HL-60/S4 (cell line): ENCODE results near the gene KIAA0930.

Source experiments
- in situ Hi-C: fragments of 300-500 bp; cut with MboI; formaldehyde crosslinking; loops from 2 replicates; pipeline ENCODE4 v1.14.3; 2022; ENCODE audit warnings: low sequenced_read_pairs

The KIAA0930 gene

DNA sequence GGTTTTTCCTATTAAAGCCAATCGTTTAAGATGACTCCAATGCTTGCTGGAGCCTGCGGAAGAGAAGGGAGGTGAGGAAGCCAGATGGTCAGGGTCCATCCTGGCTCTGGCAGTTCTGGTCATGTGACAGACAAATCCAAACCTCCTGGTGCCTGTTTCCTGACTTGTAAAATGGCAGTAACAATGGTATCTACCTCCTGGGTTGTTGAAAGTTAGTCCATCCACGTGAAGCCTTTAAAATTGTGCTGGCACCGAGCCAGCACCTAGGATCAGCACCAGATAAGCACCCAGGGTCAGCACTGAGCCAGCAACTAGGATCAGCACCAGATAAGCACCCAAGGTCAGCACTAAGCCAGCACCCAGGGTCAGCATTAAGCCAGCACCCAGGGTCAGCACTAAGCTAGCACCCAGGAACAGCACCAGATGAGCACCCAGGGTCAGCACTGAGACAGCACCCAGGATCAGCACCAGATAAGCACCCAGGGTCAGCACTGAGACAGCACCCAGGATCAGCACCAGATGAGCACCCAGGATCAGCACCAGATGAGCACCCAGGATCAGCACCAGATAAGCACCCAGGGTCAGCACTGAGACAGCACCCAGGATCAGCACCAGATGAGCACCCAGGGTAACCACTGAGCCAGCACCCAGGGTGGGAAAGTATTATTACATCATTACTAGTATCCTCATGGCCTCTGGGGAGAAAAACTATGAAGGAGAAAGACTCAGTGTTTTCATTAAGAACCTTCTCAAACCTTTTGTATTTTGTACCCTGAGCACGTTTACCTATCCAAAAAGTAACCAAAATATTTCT lies 17.2 kb downstream of the KIAA0930 start:
- in situ Hi-C loops: no loop called here

DNA sequence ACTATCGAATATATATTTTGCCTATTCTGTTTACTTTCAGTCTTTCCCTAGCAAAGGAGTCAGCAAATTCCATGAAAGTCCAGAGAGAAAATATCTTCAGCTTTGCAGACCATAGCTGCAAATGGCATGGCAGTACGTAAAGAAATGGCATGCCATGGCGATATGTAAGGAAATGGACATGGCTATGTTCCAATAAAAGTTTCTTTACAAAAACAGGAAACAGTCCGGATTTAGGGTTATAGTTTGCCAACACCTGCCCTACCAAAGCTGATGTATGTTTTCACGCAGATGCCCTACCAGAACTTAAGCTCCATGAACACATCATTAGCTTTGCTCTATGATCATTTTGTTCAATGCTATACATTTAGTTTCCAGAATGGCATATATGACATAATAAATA lies 19.5 kb downstream of the KIAA0930 start:
- in situ Hi-C loops: no loop called here

DNA sequence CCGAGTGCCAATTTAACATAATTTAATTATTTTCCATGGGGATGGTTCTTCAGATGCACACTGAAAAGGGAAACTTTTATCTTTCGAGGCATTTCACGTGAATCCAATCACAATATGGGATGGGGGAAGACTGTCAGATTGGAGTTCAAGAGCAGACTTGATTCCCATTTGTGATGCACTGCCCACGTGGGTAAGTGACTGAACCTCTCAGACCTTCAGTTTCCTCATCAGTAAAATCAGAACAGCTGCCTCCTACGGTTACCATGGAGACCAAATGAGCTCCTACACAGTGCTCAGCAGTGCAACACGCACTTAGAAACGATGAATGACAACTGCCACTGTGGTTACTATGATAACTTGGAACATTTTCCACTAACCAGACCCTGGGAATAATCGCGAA lies 21.7 kb downstream of the KIAA0930 start:
- in situ Hi-C loops: no loop called here

DNA sequence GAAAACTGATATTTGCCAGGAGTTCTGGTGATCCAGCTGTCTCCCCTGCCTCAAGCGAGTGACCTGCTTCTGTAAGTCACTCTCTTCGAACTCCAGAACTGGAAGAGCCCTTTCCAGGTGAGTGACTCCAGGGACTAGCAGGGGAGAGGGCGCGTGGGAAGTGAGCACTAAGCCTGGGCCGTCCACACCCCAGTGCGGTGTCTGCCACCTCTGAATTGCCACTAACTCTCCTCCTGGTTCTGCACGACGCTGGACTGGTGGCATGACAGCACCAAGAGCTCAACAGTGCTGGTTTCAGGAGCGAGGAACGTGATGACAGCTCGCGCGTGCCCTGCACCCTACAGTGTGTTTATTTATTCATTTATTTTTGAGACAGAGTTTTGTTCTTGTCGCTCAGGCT lies 22.9 kb downstream of the KIAA0930 start:
- in situ Hi-C loops: no loop called here

DNA sequence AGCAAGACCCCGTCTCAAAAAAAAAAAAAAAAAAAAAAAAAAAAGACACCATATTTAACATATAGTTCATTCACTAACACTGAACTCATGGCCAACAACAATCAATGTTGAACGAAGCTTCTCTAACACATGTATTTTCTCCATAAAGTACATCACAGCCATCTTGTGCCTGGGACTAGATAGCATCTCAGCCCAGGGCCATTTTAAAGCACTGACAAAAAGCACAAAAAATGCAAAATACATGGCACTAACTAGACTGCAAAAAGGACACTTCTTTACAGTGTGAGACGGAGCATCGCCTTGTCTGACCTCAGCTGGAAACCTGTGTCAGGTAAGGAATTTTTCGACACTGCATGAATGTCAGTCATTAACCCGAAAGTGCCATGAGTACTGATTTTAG lies 23.3 kb downstream of the KIAA0930 start:
- in situ Hi-C loops: no loop called here

DNA sequence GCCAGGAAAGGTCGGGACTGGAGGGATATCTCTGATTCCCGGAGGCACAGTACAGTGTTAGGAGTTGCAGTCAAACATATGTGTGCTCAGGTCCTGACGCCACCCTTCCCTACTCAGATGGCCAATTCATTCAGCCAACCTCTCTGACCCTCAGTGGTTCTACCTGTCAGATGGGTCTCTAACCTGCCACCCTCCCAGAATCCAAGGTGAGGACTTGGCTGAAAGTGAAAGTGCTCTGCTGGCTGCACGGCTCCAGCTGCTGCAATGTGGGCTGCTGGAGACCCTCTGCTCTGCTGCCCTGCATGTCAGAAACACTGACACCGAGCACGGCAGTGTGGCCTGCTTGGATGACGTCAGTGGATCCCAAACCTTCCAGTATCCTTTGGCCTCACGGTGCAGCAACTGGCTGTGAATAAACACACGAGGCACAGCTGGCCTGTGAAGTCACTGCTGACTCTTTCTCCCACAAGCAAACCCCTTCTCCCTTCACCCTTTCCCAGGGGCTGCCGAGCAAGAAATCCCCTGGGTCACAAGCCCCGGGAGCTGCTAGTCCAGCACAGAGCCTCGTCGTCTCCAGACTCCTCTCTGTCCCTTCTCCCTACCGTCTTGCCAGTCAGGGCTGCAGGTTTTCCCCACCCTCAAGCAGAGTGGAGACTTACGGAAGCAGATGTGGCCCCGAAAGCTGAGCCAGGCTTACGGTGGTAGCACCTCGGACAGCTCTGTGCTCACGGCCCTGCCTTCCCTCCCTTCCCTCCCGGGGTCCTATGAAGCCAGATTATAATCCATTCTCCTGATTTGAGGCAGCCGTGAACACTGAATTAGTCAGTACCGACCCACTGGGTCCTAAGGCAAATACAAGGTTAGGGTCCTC lies 24.3 kb downstream of the KIAA0930 start:
- in situ Hi-C loops: no loop called here

DNA sequence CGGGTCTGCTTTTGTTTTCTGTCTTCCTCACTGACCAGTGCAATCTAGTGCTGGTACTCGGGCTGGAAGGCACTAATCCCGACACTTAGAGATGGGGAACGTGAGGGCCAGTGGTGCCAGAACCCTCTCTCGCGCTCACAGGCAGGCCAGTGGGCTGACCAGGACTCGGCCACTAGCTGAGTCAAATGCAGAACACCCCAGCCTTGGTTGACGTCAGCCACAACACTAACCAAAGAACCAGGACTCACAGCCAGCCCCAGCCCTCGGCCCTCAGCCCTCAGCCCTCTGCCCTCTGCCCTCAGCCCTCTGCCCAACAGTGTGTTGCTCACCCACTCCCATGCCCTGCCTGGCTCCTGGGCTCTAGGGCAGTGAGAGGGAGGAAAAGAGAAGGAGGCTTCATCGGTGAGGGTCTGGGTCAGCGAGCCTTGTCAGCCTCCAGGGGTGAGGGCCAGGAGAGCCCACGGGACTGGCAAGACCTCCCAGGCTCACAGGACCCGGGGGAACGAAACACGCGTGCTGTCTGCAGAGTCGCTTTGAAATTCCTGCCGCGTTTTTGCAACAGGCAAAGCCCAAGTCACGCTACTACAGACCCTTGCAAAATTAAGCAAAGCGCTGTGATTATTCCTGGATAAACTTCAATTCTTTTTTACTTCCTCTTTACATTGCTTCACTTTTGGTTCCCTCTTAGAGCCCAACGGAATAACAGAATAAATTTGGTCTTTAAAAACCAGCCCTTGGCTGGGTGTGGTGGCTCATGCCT lies 27.5 kb downstream of the KIAA0930 start:
- in situ Hi-C loops: no loop called here

DNA sequence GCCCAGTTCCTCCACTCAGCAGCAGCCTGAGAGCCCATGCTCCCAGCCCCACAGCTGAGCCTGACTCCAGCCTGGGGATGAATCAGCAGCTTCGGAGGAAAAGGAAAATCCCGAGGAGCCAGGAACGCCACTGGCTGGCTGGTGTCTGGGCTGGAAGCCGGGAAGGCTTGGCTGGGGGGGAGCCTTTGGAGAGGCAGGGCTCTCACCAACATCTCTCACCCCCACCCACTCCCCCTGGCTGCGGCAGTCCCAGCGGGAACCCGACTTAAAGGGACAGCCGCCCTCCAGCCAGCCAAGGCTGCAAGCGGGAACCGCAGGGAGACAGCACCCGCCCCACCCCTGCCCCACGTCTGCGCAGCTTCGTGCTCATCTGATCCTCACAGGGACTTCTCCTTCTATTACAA lies 28.4 kb downstream of the KIAA0930 start:
- in situ Hi-C loops: no loop called here

DNA sequence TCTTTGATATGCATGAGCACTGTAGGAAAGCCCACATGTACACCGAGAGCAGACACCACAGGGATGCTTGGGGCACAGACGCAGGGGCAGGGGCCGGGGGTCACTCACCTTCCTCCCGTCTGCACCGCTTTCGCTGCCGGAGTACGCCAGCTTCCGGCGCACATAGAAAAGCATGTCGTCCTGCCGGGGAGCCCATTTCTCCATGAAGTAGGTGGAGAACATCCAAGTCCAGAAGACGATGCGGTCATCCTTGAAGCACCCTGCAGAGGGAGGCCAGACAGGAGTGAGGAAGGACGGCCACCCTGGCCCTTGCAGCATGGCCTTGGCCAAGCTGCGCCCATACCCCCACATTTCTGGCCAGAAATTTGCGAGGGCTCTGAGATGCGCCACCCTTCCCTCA lies 28.8 kb downstream of the KIAA0930 start:
- in situ Hi-C loops: no loop called here

DNA sequence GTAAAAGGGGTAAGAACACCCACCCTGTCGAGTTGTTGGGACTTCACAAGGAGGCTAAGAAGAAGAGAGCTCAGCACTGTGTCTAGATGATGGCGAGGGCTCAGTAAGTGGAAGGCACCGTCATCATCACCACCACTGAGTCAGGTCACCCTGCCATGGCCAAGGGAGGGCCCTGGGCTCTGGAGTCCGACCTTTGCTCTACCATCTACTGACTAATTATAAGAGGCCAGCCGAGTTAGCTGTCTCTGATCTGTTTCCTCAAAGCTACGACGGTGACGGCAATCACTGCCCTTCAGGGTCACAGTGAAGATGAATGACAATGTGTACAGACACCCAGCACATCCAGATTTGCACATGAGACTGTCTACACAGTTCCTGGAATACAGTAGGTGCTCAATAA lies 29.3 kb downstream of the KIAA0930 start:
- in situ Hi-C loops: no loop called here

DNA sequence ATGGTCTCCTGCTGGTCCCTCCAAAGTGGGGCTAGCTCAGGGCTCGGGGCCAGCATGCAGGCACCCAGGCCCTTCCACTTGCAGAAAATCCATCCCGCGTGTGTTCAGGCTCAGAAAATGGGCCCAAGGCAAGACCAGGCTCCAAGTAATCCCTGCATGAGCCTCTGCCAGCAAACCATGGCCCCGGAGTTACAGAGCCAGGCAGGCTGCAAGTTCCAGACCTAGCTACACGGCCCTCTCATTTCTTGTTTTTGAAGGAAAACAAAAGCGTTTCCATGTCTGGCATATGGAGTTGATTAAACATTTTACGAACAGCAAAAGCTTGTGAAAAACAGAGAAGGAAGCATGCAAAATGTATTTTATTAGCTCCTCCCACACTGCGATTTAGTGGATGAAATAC lies 29.7 kb downstream of the KIAA0930 start:
- in situ Hi-C loops: no loop called here

DNA sequence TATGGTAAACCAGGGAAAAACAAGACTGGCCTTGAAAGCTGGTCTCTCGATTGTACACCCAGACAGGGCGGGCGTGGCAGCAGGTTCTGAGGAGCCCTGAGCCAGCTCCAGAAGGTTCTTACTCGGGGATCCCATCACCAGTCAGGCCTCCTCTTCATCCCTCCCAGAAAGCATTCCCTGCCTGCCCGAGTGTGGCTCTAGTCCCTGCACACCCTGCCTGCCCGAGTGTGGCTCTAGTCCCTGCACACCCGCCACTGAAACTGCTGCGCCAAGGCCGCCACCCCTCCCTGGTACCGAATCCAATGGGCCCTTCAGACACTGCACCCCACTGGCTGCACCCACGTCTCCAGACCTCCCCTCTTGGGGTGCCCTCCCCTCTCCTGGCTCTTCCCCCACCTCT lies 30.1 kb downstream of the KIAA0930 start:
- in situ Hi-C loops: no loop called here

DNA sequence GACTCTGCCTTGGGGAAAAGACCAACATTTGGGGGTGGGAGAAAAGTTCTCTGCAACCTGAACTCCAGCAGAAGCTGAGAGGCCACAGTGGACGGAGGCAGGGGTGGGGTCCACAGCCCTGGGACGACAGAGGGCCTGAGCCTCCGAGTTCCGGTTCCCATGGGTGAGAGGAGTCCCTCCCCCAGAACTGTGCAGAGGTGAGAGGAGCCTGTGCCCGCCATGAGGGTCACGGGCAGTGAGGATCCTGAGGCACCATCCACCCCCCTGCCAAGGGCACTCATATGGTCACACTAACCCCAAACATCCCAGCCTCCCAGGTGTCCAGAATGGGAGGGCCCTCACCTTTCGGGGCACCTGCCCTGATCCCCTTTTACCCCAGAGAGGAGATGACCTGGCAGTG lies 30.5 kb downstream of the KIAA0930 start:
- in situ Hi-C loops: no loop called here

DNA sequence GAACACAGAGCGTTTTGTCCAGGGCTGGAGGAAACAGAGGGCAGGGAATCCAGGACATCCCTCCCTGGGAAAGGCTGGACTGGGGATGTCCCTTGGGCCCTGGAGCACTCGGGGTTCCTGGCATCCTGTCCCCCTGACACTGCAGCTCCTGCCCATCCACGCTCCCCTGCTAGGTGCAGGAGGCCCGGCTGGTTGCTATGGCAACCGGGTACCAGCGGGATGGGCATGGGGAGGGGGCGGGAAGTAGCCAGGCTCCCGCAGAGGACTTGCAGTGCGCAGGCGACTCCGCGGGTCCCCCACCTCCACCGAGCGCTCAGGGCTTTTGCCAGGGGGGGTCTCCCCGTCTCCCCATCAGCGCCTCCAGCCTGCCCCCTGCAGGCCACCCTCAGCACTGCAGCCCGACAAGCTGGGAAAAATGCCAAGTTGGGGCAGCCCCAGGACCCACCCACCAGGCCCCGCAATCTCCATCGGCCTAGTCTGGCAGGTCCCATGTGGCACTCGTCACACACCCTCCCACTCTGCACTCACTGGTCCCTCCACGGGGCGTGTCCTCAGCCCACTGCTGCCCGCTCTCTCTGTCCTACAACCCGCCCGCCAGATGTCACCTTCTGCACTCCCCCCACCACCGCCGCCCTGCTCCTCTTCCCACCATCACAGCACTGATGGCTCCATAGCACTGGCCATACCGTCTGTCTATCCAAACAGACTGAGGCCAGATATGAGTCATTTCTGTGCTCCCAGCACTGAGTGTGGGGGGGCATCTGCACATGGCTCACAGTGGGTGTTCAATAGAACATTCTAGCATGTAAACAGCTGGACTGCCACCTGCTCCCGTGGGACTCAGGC lies 31.5 kb downstream of the KIAA0930 start:
- in situ Hi-C loops: no loop called here

DNA sequence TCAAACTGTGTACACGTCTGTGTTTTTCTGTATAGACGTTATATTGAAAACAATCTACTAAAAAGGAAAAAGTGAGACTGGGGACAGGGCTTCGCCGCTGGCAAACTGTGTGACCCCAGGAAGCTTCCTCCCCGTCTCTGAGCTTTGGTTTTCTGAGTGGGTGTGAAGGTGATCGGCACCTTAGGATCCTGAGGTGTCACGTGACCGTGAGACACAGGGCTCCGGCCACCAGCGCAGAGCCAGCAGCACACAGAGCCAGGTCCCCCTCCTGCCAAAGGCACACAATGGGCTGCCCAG lies 32.0 kb downstream of the KIAA0930 start:
- in situ Hi-C loops: no loop called here

DNA sequence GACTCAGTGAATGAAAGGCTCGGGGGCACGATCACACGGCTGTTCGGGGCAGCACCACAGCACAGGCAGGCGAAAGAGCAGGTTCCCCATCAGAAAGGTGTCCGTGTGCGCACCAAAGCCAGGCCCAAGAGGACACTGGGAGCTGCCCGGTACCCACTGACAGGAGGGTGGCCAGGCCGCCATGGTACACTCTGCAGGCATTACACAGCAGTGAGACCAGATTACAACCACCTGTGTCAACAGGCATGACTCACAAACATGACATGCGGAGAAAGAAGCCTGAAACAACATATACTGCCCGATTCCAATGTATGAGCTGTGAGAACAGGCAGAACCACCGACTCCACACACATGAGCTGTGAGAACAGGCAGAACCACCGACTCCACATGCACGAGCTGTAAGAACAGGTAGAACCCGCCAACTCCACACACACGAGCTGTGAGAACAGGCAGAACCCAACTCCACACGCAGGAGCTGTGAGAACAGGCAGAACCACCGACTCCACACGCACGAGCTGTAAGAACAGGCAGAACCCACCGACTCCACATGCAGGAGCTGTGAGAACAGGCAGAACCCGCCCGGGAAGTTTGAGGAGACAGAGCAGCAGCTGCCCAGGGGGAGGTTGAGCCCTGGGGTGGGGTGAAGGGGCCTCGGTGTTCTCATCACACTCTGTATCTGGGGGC lies 32.6 kb downstream of the KIAA0930 start:
- in situ Hi-C loops: no loop called here

DNA sequence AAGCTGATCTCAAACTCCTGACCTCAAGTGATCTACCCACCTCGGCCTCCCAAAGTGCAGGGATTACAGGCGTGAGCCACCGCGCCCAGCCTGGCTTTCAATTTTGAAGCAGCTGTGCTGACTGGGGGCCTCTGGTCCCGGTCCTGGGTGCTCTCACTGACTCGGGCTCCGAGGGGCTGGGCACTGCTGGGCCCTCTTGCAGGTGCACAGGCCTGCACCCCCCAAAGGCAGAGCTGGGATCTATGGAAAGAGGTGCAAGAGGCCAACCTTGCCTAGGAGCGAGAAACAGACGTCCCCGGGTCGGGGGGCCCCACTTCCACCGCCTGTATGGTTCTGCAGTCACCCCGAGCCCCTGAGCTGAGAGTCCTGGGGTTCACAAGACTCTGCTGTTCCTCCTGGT lies 33.2 kb downstream of the KIAA0930 start:
- in situ Hi-C loops: no loop called here

DNA sequence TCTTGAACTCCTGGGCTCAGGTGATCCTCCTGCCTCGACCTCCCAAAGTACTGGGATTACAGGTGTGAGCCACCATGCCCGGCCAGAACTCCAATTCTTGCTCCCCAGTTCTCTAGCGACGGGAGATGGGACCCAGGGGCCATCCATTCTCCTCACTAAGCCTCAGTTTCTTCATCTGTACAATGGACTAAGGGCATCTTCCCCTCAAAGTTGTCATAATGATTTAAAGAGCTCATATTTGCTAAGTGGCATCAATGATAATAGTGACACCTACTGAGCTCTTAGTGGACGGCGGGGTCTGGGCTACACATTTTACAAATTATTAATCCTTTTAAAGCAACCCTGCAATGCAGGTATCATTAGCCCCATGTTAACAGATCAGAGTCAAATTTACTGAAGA lies 34.5 kb downstream of the KIAA0930 start:
- in situ Hi-C loops: no loop called here

DNA sequence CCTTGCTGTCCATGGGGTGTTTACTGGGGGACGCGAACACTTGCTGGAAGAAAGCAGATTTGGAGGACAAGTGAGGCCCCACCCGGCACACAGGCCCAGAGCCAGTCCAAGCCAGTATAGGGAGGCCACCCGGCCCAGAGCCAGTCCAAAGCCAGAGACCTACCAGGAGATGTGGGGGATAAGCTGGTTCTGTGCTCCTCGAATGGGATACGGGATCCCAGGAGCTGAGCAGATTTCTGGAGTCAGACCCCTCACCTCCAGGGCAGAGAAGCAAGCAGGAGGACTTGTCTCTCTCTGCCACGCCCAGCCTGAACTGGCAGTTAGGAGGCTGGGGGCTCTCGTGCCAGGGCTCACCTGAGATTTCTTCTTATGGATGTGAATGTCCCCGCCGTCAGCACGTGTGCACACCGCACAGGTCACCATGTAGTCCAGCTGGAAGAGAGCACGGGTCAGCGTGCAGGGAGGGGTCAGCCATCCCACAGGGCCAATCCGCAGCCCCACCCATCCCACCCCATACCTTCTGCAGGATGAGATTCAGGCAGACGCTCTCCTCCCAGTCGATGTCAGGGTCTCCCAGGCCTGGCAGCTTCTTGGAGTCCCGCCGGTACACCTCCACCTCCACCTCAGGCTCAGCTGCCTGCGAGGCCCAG lies 35.3 kb downstream of the KIAA0930 start:
- in situ Hi-C loops: no loop called here

DNA sequence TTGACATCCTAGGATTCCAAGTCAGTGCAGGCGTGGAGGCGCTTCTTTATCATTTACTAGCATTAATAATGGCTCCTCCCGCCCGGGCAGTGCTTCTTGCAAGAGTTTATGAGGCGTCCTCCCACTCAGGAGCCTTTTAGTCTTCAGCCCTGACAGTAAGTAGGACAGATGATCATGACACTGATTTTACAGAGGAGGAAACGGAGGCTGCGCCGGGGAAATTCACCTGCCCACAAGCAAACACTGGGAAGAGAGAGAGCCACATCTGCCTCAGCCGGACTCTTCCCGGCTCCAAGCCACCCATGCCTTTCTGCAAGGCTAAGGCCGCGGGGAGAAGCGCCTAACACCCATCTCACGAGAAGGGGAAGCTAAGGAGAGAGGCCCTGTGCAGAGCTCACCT lies 35.9 kb downstream of the KIAA0930 start:
- in situ Hi-C loops: no loop called here
